ENCODE data around the gene CNNM3. TPM values are rescaled to one million over a fixed set of nuclear protein-coding genes. Genes with fewer than 3 reads are reported as not detected.

CNNM3 gene
- total and polyA plus RNA-seq, 4 donors, result 10.0 to 19.8 (median 16.1) TPM

GRCh38 chr2:96817882-96818281 lies 1.8 kb downstream of the CNNM3 start:
- WGBS, result 31% methylated on average over 8 of the region's 8 CpGs
- H3K27me3 ChIP-seq (ENCODE audit: control insufficient read depth in 4 of 4, insufficient read depth in 4 of 4, low read length in 3 of 4), result no peaks in the 10 kb centered on the region
- peak overlapping the region; percentile 30 to 85 (median 83) for H3K4me3 ChIP-seq (ENCODE audit: low read depth in 1 of 3, low read length in 3 of 3)
- no peak overlapping the region for H3K9ac ChIP-seq (ENCODE audit: low read depth in 1 of 2, low read length in 2 of 2)
- no peak for TF ChIP-seq NR2F2 (IDR thresholded peaks at IDR 0.05)
- H3K4me1 ChIP-seq (ENCODE audit: control insufficient read depth in 4 of 4, insufficient read depth in 4 of 4, low read length in 3 of 4), result peaks cover 22 to 63% (median 56%) of the 10 kb centered on the region in 4 donors
- no peaks in the 10 kb centered on the region for H3K9me3 ChIP-seq (ENCODE audit: control insufficient read depth in 4 of 4, low read length in 3 of 4)
- DNase-seq (ENCODE audit: low spot score), result no peak
- H3K36me3 ChIP-seq (ENCODE audit: control insufficient read depth in 4 of 4, insufficient read depth in 3 of 4, low read depth in 1 of 4, low read length in 3 of 4), result no peaks in the 10 kb centered on the region
- H3K27ac ChIP-seq (ENCODE audit: low read depth in 1 of 2, low read length in 2 of 2), result no peak overlapping the region

- Histone ChIP-seq H3K4me3 (ENCODE audit: low read depth in 1 of 3, low read length in 3 of 3) (peak overlapping the region in 2 of 3 donors; percentile 3 to 29), H3K36me3 (ENCODE audit: control insufficient read depth in 4 of 4, insufficient read depth in 3 of 4, low read depth in 1 of 4, low read length in 3 of 4) (peaks cover 0 to 8% (median under 1%) of the 10 kb centered on the region in 4 donors), H3K27ac (ENCODE audit: low read depth in 1 of 2, low read length in 2 of 2) (peak overlapping the region; percentile 4 to 9), H3K27me3 (ENCODE audit: control insufficient read depth in 4 of 4, insufficient read depth in 4 of 4, low read length in 3 of 4) (no peaks in the 10 kb centered on the region), H3K9me3 (ENCODE audit: control insufficient read depth in 4 of 4, low read length in 3 of 4) (no peaks in the 10 kb centered on the region), H3K9ac (ENCODE audit: low read depth in 1 of 2, low read length in 2 of 2) (no peak overlapping the region), H3K4me1 (ENCODE audit: control insufficient read depth in 4 of 4, insufficient read depth in 4 of 4, low read length in 3 of 4) (peaks cover 22 to 73% (median 64%) of the 10 kb centered on the region in 4 donors)
- DNase-seq (ENCODE audit: low spot score), result peak; percentile 64
- peak; percentile 82 to 95 for TF ChIP-seq JUND (IDR thresholded peaks at IDR 0.05)
- peak in 1 of 2 donors; percentile 73 for TF ChIP-seq EGR1 (IDR thresholded peaks at IDR 0.05; ENCODE audit: low read depth in 2 of 2)
- TF ChIP-seq REST (IDR thresholded peaks at IDR 0.05), result peak; percentile 82
- peak; percentile 89 for TF ChIP-seq FOXA1 (IDR thresholded peaks at IDR 0.05)
- TF ChIP-seq SP1 (IDR thresholded peaks at IDR 0.05), result peak; percentile 94
- no peak for TF ChIP-seq CTCF (IDR thresholded peaks at IDR 0.05; ENCODE audit: low read depth, low read length, missing input control)
- TF ChIP-seq RAD21 (IDR thresholded peaks at IDR 0.05), result peak; percentile 54 to 71
- TF ChIP-seq FOXA2 (IDR thresholded peaks at IDR 0.05), result peak; percentile 78
- peak; percentile 96 for TF ChIP-seq HNF4A (conservative IDR thresholded peaks at IDR 0.05)
- TF ChIP-seq ATF3 (IDR thresholded peaks at IDR 0.05), result no peak
- TF ChIP-seq GABPA (IDR thresholded peaks at IDR 0.05 in 1 of 2, conservative IDR thresholded peaks at IDR 0.05 in 1 of 2), result no peak
- TF ChIP-seq HNF4G (IDR thresholded peaks at IDR 0.05), result peak; percentile 98
- peak; percentile 88 for TF ChIP-seq YY1 (IDR thresholded peaks at IDR 0.05)
- TF ChIP-seq TAF1 (conservative IDR thresholded peaks at IDR 0.05), result peak; percentile 74
- peak; percentile 90 for TF ChIP-seq ZBTB33 (IDR thresholded peaks at IDR 0.05)
- peak; percentile 97 for TF ChIP-seq MAX (IDR thresholded peaks at IDR 0.05)
- peak; percentile 35 for TF ChIP-seq NR2F2 (IDR thresholded peaks at IDR 0.05)
- peak; percentile 93 to 96 for TF ChIP-seq RXRA (IDR thresholded peaks at IDR 0.05)
- WGBS, result 35% methylated on average over 10 of the region's 10 CpGs
Observed at GRCh38 chr2:96819128-96819875, 3.2 kb downstream of the CNNM3 start.

Data from liver (tissue), 9 donors.